B cell (primary cell): Measurements from ENCODE around the gene FAM222A. TPM values are rescaled to one million over a fixed set of nuclear protein-coding genes. Genes with fewer than 3 reads are reported as not detected.

ENCODE experiments used
- ATAC-seq: fragments of 200-7000 bp; cut with Tn5 transposase; one replicate; pipeline ENCODE4 v1.10.0; 2021; ENCODE audit warnings: low read depth, mild to moderate bottlenecking, moderate number of reproducible peaks, moderate library complexity
- CTCF ChIA-PET: fragments of 350-600 bp; sonication (Branson Sonifier 250); formaldehyde crosslinking; loops from one replicate; lab custom pipeline; 2021; ENCODE audit warnings: antibody characterized with exemption, inconsistent platforms; lab: Charles Lee
- POLR2A ChIA-PET: fragments of 350-600 bp; sonication (Branson Sonifier 250); formaldehyde crosslinking; loops from one replicate; lab custom pipeline; 2021; ENCODE audit warnings: antibody characterized with exemption; lab: Charles Lee
- DNase-seq: peaks from one replicate; pipeline ENCODE4 v3.0.0; 2013
- H2AFZ ChIP-seq: 2 replicates; pipeline ENCODE4 v1.6.1; 2012; ENCODE audit warnings: mild to moderate bottlenecking, low read depth, low read length; ENCODE audit not compliant: insufficient read depth, poor library complexity, severe bottlenecking
- H3K27ac ChIP-seq, 2 donors: 1 replicate in 1 of 2; 2 replicates in 1 of 2; pipeline ENCODE4 v1.5.1; 2012 to 2013; ENCODE audit warnings: low read length in 2 of 2, mild to moderate bottlenecking in 2 of 2, moderate library complexity in 1 of 2
- H3K27me3 ChIP-seq, 4 experiments: fragments of 200-600 bp in 1 of 4; sonication (generic) in 1 of 4; replicated peaks in 1 of 4; 1 replicate in 2 of 4; 2 replicates in 2 of 4; pipeline versions ENCODE4 v1.6.1 to v1.7.0; 2013 to 2016; ENCODE audit warnings: low read length in 3 of 4, mild to moderate bottlenecking in 2 of 4, mixed read lengths in 1 of 4, moderate library complexity in 1 of 4; ENCODE audit not compliant: insufficient read depth in 4 of 4, control insufficient read depth in 3 of 4; ENCODE audit errors: control extremely low read depth in 1 of 4
- H3K36me3 ChIP-seq, 2 experiments: replicated peaks in 1 of 2; 1 replicate in 1 of 2; 2 replicates in 1 of 2; pipeline versions ENCODE4 v1.6.1 to v1.7.1; 2013; ENCODE audit warnings: low read length in 1 of 2; ENCODE audit not compliant: insufficient read depth in 2 of 2, control insufficient read depth in 1 of 2; ENCODE audit errors: control extremely low read depth in 1 of 2, extremely low read depth in 1 of 2
- H3K4me1 ChIP-seq, 2 donors: fragments of 200-600 bp in 1 of 2; sonication (generic) in 1 of 2; 1 replicate in 1 of 2; 2 replicates in 1 of 2; pipeline versions ENCODE4 v1.5.1 to v1.6.1; 2013 to 2017; ENCODE audit warnings: low read length in 2 of 2; ENCODE audit not compliant: control insufficient read depth in 2 of 2, insufficient read depth in 2 of 2
- H3K4me2 ChIP-seq: replicated peaks from 2 replicates; pipeline ENCODE3; 2012; ENCODE audit warnings: mild to moderate bottlenecking, low read depth, low read length; ENCODE audit not compliant: poor library complexity, severe bottlenecking
- H3K4me3 ChIP-seq, 5 experiments: fragments of 200-600 bp in 1 of 5; sonication (generic) in 1 of 5; 1 replicate in 3 of 5; 2 replicates in 2 of 5; pipeline versions ENCODE4 v1.5.1 to v1.7.0; 2011 to 2016; ENCODE audit warnings: low read length in 4 of 5, mild to moderate bottlenecking in 4 of 5, low read depth in 2 of 5, control low read depth in 1 of 5, moderate library complexity in 1 of 5; ENCODE audit not compliant: insufficient read depth in 1 of 5; ENCODE audit errors: control extremely low read depth in 1 of 5, extremely low read depth in 1 of 5
- H3K79me2 ChIP-seq: fragments of 200-600 bp; sonication (generic); one replicate; pipeline ENCODE4 v1.6.0; 2016; ENCODE audit warnings: low read length; ENCODE audit not compliant: control insufficient read depth, insufficient read depth
- H3K9ac ChIP-seq: fragments of 200-600 bp; sonication (generic); 2 replicates; pipeline ENCODE4 v1.6.1; 2017; ENCODE audit warnings: mild to moderate bottlenecking, low read length, moderate library complexity
- H3K9me3 ChIP-seq, 3 donors: one replicate each; pipeline versions ENCODE4 v1.6.1 to v1.7.1; 2013; ENCODE audit warnings: low read length in 2 of 3; ENCODE audit not compliant: control insufficient read depth in 2 of 3, insufficient read depth in 1 of 3; ENCODE audit errors: control extremely low read depth in 1 of 3
- H4K20me1 ChIP-seq: 2 replicates; pipeline ENCODE4 v1.6.0; 2012; ENCODE audit warnings: mild to moderate bottlenecking, low read length; ENCODE audit not compliant: insufficient read depth, control insufficient read depth, poor library complexity, severe bottlenecking
- H3K27ac Mint-ChIP-seq: one replicate; pipeline ENCODE4 v1.8.0; 2021; ENCODE audit warnings: mixed read lengths
- H3K27me3 Mint-ChIP-seq: one replicate; pipeline ENCODE4 v1.8.0; 2021; ENCODE audit warnings: mixed read lengths
- H3K4me1 Mint-ChIP-seq: one replicate; pipeline ENCODE4 v1.8.0; 2021; ENCODE audit warnings: mixed read lengths
- H3K4me3 Mint-ChIP-seq: one replicate; pipeline ENCODE4 v1.8.0; 2021; ENCODE audit warnings: mixed read lengths
- H3K9me3 Mint-ChIP-seq: one replicate; pipeline ENCODE4 v1.8.0; 2022; ENCODE audit warnings: mixed read lengths; ENCODE audit not compliant: insufficient read depth
- EZH2 ChIP-seq: IDR thresholded peaks from 2 replicates; pipeline ENCODE4 v1.6.1; 2012; ENCODE audit warnings: borderline replicate concordance, low read depth, mild to moderate bottlenecking, moderate library complexity, low read length; ENCODE audit not compliant: insufficient read depth, poor library complexity, severe bottlenecking
- WGBS: methylation state at CpG from one replicate; pipeline ENCODE4 v1.1.5; 2013; ENCODE audit warnings: missing lambda C conversion rate; ENCODE audit not compliant: insufficient coverage; 5-methylcytosine and 5-hydroxymethylcytosine counted together
- intact Hi-C: fragments of 100-400 bp; cut with micrococcal nuclease; formaldehyde crosslinking; loops from one replicate; pipeline ENCODE4 v1.10.0; 2022
- polyA plus RNA-seq: library from polyadenylated mRNA; depleted of rRNA; stranded (reverse); fragments of >200 nt; gene quantifications from 2 replicates; pipeline ENCODE4 v1.2.3, GENCODE V29; 2012
- total RNA-seq, 2 donors: library from RNA; stranded (reverse); fragments of 120-200 nt in 1 of 2; gene quantifications; 1 replicate in 1 of 2; 2 replicates in 1 of 2; pipeline versions ENCODE4 v1.2.3 to v1.2.4, GENCODE V29; 2013 to 2022
- TF ChIP-seq, protein P1 (sequence below): fragments of 200-600 bp; IDR thresholded peaks from one replicate; pipeline ENCODE4 v1.8.0; 2022; ENCODE audit warnings: antibody characterized with exemption, mild to moderate bottlenecking

The FAM222A gene
- total and polyA plus RNA-seq, 2 donors (not counting 1 experiment from before 2014, with no cell fraction given) = 0.49 to 4.6 TPM

DNA sequence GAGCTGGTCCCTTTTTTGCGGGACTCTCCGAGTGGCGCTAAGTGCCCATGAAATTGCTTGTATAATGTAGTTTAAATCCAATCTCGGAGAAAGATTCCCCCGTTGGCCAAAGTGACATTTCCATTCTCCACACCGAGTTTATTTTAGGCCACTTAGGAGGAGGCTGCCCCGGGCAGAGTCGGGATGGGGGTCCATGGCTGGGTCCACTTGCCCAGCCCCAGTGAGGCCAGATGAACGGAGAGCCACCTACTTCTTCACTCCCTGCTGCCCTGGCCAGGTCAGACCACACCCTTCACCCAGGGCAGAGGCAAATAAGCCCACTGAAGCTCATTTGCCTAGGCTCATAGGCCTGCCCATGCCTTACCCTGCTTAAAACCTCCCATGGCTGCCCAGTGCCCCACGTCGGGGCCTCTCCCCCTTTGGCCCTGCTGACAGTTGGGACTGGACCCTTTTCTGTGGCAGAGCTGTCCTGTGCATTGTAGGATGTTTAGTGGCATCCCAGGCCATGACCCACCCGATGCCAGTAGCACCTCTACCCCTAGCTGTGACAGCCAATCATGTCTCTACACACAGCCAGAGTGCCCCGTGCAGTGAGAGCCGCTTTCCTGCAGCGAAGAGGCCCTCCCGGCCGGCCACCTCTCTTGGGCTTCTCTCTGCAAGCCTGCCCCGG, 51.3 kb downstream of the FAM222A start:
- ATAC-seq = no peak
- WGBS = over 99% methylated on average over 10 of the region's 18 CpGs
- Histone ChIP-seq H3K9me3 (peaks cover 0 to 14% (median 0%) of the 10 kb centered on the region in 3 donors), H3K27me3 (no peaks in the 10 kb centered on the region), H3K36me3 (no peaks in the 10 kb centered on the region), H3K9ac (no peak overlapping the region), H3K79me2 (no peaks in the 10 kb centered on the region), H3K4me1 (no peaks in the 10 kb centered on the region), H3K4me3 (no peak overlapping the region), H3K27ac (no peak overlapping the region), H3K4me2 (no peak overlapping the region), H2AFZ (no peak overlapping the region), H4K20me1 (no peaks in the 10 kb centered on the region)
- POLR2A ChIA-PET = no interaction called here
- DNase-seq = no peak
- Mint-ChIP-seq H3K4me1 (no peaks in the 10 kb centered on the region), H3K27me3 (no peaks in the 10 kb centered on the region), H3K27ac (no peak overlapping the region), H3K4me3 (no peak overlapping the region), H3K9me3 (no peaks in the 10 kb centered on the region)
- CTCF ChIA-PET = interaction anchor here (1.1 kb wide), 1 partner anchor 167 kb away, joined by 3 read pairs; no protein-coding TSS in a partner anchor
- TF ChIP-seq, protein P1, sequence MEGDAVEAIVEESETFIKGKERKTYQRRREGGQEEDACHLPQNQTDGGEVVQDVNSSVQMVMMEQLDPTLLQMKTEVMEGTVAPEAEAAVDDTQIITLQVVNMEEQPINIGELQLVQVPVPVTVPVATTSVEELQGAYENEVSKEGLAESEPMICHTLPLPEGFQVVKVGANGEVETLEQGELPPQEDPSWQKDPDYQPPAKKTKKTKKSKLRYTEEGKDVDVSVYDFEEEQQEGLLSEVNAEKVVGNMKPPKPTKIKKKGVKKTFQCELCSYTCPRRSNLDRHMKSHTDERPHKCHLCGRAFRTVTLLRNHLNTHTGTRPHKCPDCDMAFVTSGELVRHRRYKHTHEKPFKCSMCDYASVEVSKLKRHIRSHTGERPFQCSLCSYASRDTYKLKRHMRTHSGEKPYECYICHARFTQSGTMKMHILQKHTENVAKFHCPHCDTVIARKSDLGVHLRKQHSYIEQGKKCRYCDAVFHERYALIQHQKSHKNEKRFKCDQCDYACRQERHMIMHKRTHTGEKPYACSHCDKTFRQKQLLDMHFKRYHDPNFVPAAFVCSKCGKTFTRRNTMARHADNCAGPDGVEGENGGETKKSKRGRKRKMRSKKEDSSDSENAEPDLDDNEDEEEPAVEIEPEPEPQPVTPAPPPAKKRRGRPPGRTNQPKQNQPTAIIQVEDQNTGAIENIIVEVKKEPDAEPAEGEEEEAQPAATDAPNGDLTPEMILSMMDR = no peak
- no peak for TF ChIP-seq EZH2
- intact Hi-C loops = no loop called here

DNA sequence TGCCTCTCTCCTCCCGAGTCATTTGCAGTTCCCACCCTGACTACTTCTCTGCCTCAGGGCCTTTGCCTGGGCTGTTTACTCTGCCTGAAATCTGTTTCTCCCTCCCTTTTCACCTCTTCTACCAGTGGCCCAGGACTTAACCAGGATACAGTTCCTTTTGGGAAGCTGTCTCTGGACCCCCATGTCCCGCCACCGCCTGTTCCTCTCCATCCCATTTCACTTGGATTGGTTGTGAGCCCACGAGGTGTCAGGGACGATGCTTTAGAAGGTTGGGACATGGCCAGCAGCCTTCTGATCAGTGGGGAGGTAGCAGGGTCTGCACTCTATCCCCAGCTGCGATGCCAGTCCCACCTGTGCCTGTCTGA, 51.8 kb downstream of the FAM222A start:
- Histone ChIP-seq H3K4me2 (no peak overlapping the region), H3K9me3 (peaks cover 0 to 14% (median 0%) of the 10 kb centered on the region in 3 donors), H3K4me3 (no peak overlapping the region), H3K9ac (no peak overlapping the region), H4K20me1 (no peaks in the 10 kb centered on the region), H3K27ac (no peak overlapping the region), H2AFZ (no peak overlapping the region), H3K4me1 (no peaks in the 10 kb centered on the region), H3K36me3 (no peaks in the 10 kb centered on the region), H3K79me2 (no peaks in the 10 kb centered on the region), H3K27me3 (no peaks in the 10 kb centered on the region)
- Mint-ChIP-seq H3K27me3 (no peaks in the 10 kb centered on the region), H3K27ac (no peak overlapping the region), H3K4me1 (no peaks in the 10 kb centered on the region), H3K4me3 (no peak overlapping the region), H3K9me3 (no peaks in the 10 kb centered on the region)
- TF ChIP-seq, protein P1 = no peak
- TF ChIP-seq EZH2 = no peak
- WGBS = 88% methylated on average over 6 of the region's 6 CpGs
- intact Hi-C loops = no loop called here
- ChIA-PET CTCF (interaction anchor here (1.1 kb wide), 1 partner anchor 168 kb away, joined by 3 read pairs; no protein-coding TSS in a partner anchor), POLR2A (no interaction called here)
- DNase-seq (no peak), ATAC-seq (no peak)
